Measurements from ENCODE around the gene ASAH2. TPM values are rescaled to one million over a fixed set of nuclear protein-coding genes. Genes with fewer than 3 reads are reported as not detected.

The ASAH2 gene
- total and polyA plus RNA-seq, 2 of the 8 experiments (the other 6 are each of a cell fraction or from before 2014, with no cell fraction given) = 1.2 to 3.1 TPM

- no peak for TF ChIP-seq YY1 (IDR thresholded peaks at IDR 0.05; ENCODE audit: low read depth, low read length)
- no peak for TF ChIP-seq BACH1 (IDR thresholded peaks at IDR 0.05; ENCODE audit: low read length)
- TF ChIP-seq BCL11A (IDR thresholded peaks at IDR 0.05; ENCODE audit: low read depth in 2 of 2, low read length in 2 of 2) = no peak
- no peak for TF ChIP-seq ASH2L (IDR thresholded peaks at IDR 0.05; ENCODE audit: low read length)
- no peak for TF ChIP-seq TCF12 (IDR thresholded peaks at IDR 0.05; ENCODE audit: low read depth, low read length)
- TF ChIP-seq POLR2AphosphoS5 (IDR thresholded peaks at IDR 0.05; ENCODE audit: low read depth, low read length) = no peak
- no peak for TF ChIP-seq RXRA (IDR thresholded peaks at IDR 0.05; ENCODE audit: insufficient read depth, low read depth, low read length)
- no peak for TF ChIP-seq ATF2 (IDR thresholded peaks at IDR 0.05; ENCODE audit: low read length)
- no peak for TF ChIP-seq JUND (IDR thresholded peaks at IDR 0.05; ENCODE audit: low read length)
Observed at GRCh38 chr10:50294582-50294981, 43.3 kb upstream of the ASAH2 start (continued).
